HepG2 (cell line): ENCODE measurements around the gene MTMR1. TPM values are rescaled to one million over a fixed set of nuclear protein-coding genes. Genes with fewer than 3 reads are reported as not detected.

Experiments used
- ATAC-seq: fragments of 200-7000 bp; cut with Tn5 transposase; 3 replicates; pipeline ENCODE4 v1.9.1; 2020; ENCODE audit warnings: mild to moderate bottlenecking, moderate library complexity
- BruUV-seq: library from RNA; stranded (reverse); fragments of 400-500 nt; replicated peaks from 2 replicates; lab custom pipeline; 2021; lab: Mats Ljungman, UMichigan
- CTCF ChIA-PET: fragments of 300-600 bp; formaldehyde crosslinking; extraction: SDS; loops from one replicate; lab custom pipeline; 2021; ENCODE audit warnings: low total read pairs, inconsistent platforms, low intra/inter-chr PET ratio; lab: Yijun Ruan, JAX
- POLR2A ChIA-PET: fragments of 350-600 bp; sonication (Branson Sonifier 250); formaldehyde crosslinking; loops from one replicate; lab custom pipeline; 2020; ENCODE audit warnings: antibody characterized with exemption, inconsistent platforms; lab: Yijun Ruan, JAX
- DNase-seq: peaks from one replicate; pipeline ENCODE4 v3.0.0-alpha.2; 2015; ENCODE audit warnings: low spot score
- FAIRE-seq: peaks from 3 replicates; lab custom pipeline; 2011; peaks lifted over from hg19 to GRCh38; lab: Jason Lieb, UNC
- H2AFZ ChIP-seq: one replicate; pipeline ENCODE4 v1.6.1; 2011; ENCODE audit warnings: low read length, inconsistent platforms
- H3K27ac ChIP-seq: fragments of 300-600 bp; 3 replicates; pipeline ENCODE4 v1.8.0; 2011; ENCODE audit warnings: mixed run types, mild to moderate bottlenecking, mixed read lengths, low read length, inconsistent platforms; ENCODE audit not compliant: insufficient read depth; ENCODE audit errors: extremely low read length
- H3K27me3 ChIP-seq, 2 experiments: fragments of 200-600 bp in 1 of 2; 2 replicates in 1 of 2; 3 replicates in 1 of 2; pipeline versions ENCODE4 v1.6.0 to v1.8.0; 2011; ENCODE audit warnings: low read length in 2 of 2, mild to moderate bottlenecking in 2 of 2, moderate library complexity in 2 of 2, inconsistent platforms in 1 of 2; ENCODE audit not compliant: insufficient read depth in 2 of 2, control insufficient read depth in 1 of 2
- H3K36me3 ChIP-seq, 2 experiments: fragments of 200-600 bp in 1 of 2; replicated peaks in 1 of 2; 2 replicates in 1 of 2; 3 replicates in 1 of 2; pipeline versions ENCODE4 v1.5.1 to v1.8.0; 2011; ENCODE audit warnings: low read length in 2 of 2, inconsistent platforms in 1 of 2; ENCODE audit not compliant: insufficient read depth in 2 of 2, control insufficient read depth in 1 of 2
- H3K4me1 ChIP-seq: 2 replicates; pipeline ENCODE4 v1.5.1; 2012; ENCODE audit warnings: low read length, inconsistent platforms; ENCODE audit not compliant: insufficient read depth
- H3K4me2 ChIP-seq: 2 replicates; pipeline ENCODE4 v1.6.0; 2011; ENCODE audit warnings: low read depth, low read length, inconsistent platforms
- H3K4me3 ChIP-seq, 3 experiments: fragments of 200-600 bp in 1 of 3; sonication (generic), shearing (Covaris generic) in 1 of 3; replicated peaks in 1 of 3; 2 replicates each; pipeline ENCODE4 v1.5.1; 2011 to 2016; ENCODE audit warnings: low read length in 3 of 3, inconsistent platforms in 2 of 3, low read depth in 2 of 3, mild to moderate bottlenecking in 2 of 3, control low read depth in 1 of 3, mixed read lengths in 1 of 3; ENCODE audit not compliant: insufficient read depth in 1 of 3
- H3K79me2 ChIP-seq: one replicate; pipeline ENCODE4 v1.6.1; 2011; ENCODE audit warnings: low read length, inconsistent platforms; ENCODE audit not compliant: insufficient read depth
- H3K9ac ChIP-seq: 2 replicates; pipeline ENCODE4 v1.6.0; 2011; ENCODE audit warnings: mild to moderate bottlenecking, low read depth, low read length, inconsistent platforms; ENCODE audit not compliant: insufficient read depth
- H3K9me3 ChIP-seq: 2 replicates; pipeline ENCODE4 v1.5.1; 2012; ENCODE audit warnings: mild to moderate bottlenecking, low read length
- H4K20me1 ChIP-seq: 2 replicates; pipeline ENCODE4 v1.6.0; 2011; ENCODE audit warnings: inconsistent platforms, mild to moderate bottlenecking, low read length, moderate library complexity; ENCODE audit not compliant: insufficient read depth
- AKNA ChIP-seq: sonication (generic); formaldehyde crosslinking; IDR thresholded peaks from 2 replicates; pipeline ENCODE4 v1.4.0; 2020; ENCODE audit warnings: missing genetic modification reagents, borderline replicate concordance
- BRF2 ChIP-seq: sonication (generic); formaldehyde crosslinking; IDR thresholded peaks from 2 replicates; pipeline ENCODE4 v1.8.1; 2022; ENCODE audit warnings: mild to moderate bottlenecking, missing genetic modification reagents
- FOSL1 ChIP-seq: sonication (generic); formaldehyde crosslinking; IDR thresholded peaks from 2 replicates; pipeline ENCODE4 v1.9.0; 2021; ENCODE audit warnings: missing genetic modification reagents, borderline replicate concordance
- NKX3-1 ChIP-seq: sonication (generic); formaldehyde crosslinking; IDR thresholded peaks from 2 replicates; pipeline ENCODE4 v1.5.0; 2020; ENCODE audit warnings: missing genetic modification reagents
- REXO4 ChIP-seq: sonication (generic); formaldehyde crosslinking; IDR thresholded peaks from 2 replicates; pipeline ENCODE4 v1.8.0; 2022; ENCODE audit warnings: missing genetic modification reagents, mild to moderate bottlenecking, borderline replicate concordance
- TEF ChIP-seq: sonication (generic); formaldehyde crosslinking; IDR thresholded peaks from 2 replicates; pipeline ENCODE4 v1.5.0; 2020; ENCODE audit warnings: missing genetic modification reagents
- ZBTB25 ChIP-seq: IDR thresholded peaks from 2 replicates; pipeline ENCODE4 v1.6.1; 2018; ENCODE audit warnings: missing genetic modification reagents
- ZFP1 ChIP-seq: IDR thresholded peaks from 2 replicates; pipeline ENCODE4 v1.6.1; 2016
- ZNF678 ChIP-seq: sonication (generic); formaldehyde crosslinking; IDR thresholded peaks from 2 replicates; pipeline ENCODE4 v1.4.0; 2020; ENCODE audit warnings: mild to moderate bottlenecking, missing genetic modification reagents
- WGBS: methylation state at CpG from one replicate; pipeline ENCODE4 v1.1.6; 2017; ENCODE audit warnings: low lambda C conversion rate; 5-methylcytosine and 5-hydroxymethylcytosine counted together
- in situ Hi-C: cut with HindIII; loops from 2 replicates; pipeline ENCODE4 v1.10.0; 2017; ENCODE audit warnings: low pct_unique_long_range_greater_than_20kb; ENCODE audit not compliant: extremely low pct_ligation_motif_present
- intact Hi-C: fragments of 100-400 bp; cut with micrococcal nuclease; formaldehyde crosslinking; loops from one replicate; pipeline ENCODE4 v1.10.0; 2022; ENCODE audit not compliant: unreplicated experiment
- polyA plus RNA-seq, 8 experiments: library from polyadenylated mRNA; depleted of rRNA in 3 of 8; stranded (reverse) in 7 of 8; unstranded in 1 of 8; fragments of >200 nt; fragmentation: Illumina TruSeq in 4 of 8; extraction: Trizol in 4 of 8; gene quantifications; 2 replicates each; pipeline versions ENCODE4 v1.2.1 to v1.2.3, GENCODE V29; 2011 to 2016; ENCODE audit warnings: low read depth in 4 of 8, missing spikeins in 1 of 8, mixed read lengths in 1 of 8; ENCODE audit not compliant: insufficient read depth in 1 of 8
- total RNA-seq, 5 experiments: library from RNA; depleted of rRNA; stranded (reverse); fragments of >200 nt; fragmentation: Illumina TruSeq; extraction: Trizol; gene quantifications; 2 replicates each; pipeline ENCODE4 v1.2.3, GENCODE V29; 2016; ENCODE audit warnings: low read depth in 1 of 5
- TF ChIP-seq, protein P1 (sequence below): sonication (generic); formaldehyde crosslinking; IDR thresholded peaks from 2 replicates; pipeline ENCODE4 v1.4.0; 2020; ENCODE audit warnings: missing genetic modification reagents

MTMR1 gene
- total and polyA plus RNA-seq, 2 of the 13 experiments (the other 11 are each of a cell fraction or from before 2014, with no cell fraction given) = 8.9 to 11.1 TPM

DNA sequence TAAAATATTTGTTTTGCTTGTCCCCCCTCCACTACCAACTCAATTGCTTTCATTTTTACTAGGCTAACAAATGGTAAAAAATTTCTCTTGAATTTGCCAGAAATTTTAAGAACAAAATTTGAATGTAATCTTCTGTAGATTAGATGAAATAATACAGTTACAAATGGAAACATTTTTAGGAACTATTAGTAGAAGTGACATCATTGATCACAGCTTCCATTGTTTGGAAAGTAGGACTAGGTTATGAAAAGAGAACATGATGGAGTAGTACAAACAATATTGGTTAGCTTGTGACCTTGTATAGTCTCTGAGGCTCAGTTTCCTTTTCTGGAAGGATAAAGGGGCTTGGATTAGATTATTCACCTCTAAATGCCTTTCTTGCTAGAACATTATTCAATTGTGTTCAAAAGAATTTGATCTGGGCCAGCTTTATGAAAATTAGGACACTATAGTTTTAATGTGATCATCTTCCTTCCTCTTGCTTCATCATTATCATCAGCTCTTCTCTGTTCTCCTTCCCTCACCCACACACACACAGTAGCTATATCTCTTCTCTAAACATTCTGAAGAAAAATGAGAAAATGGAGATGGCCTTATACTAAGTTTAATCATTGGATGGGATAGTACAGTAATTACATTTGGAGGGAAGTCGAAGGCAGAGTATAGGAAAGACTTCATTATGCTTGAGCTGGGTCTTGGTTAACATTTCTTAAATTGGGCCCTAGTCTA lies 9.9 kb downstream of the MTMR1 start:
- ChIA-PET CTCF (no interaction called here), POLR2A (no interaction called here)
- Histone ChIP-seq H2AFZ (no peak overlapping the region), H3K9ac (no peak overlapping the region), H3K27ac (no peak overlapping the region), H3K36me3 (no peaks in the 10 kb centered on the region; a peak in 1 of 5 replicates)
- no TSS peak for BruUV-seq
- TF ChIP-seq TEF = no peak
- TF ChIP-seq BRF2 (CRISPR knock-in tag) = no peak
- no peak for TF ChIP-seq NKX3-1
- TF ChIP-seq ZBTB25 (CRISPR knock-in tag) = no peak
- TF ChIP-seq REXO4 = no peak
- TF ChIP-seq ZFP1 (CRISPR knock-in tag) = no peak
- TF ChIP-seq AKNA (CRISPR knock-in tag) = no peak
- no peak for TF ChIP-seq FOSL1 (CRISPR knock-in tag)
- no peak for TF ChIP-seq ZNF678 (CRISPR knock-in tag)
- TF ChIP-seq, protein P1, sequence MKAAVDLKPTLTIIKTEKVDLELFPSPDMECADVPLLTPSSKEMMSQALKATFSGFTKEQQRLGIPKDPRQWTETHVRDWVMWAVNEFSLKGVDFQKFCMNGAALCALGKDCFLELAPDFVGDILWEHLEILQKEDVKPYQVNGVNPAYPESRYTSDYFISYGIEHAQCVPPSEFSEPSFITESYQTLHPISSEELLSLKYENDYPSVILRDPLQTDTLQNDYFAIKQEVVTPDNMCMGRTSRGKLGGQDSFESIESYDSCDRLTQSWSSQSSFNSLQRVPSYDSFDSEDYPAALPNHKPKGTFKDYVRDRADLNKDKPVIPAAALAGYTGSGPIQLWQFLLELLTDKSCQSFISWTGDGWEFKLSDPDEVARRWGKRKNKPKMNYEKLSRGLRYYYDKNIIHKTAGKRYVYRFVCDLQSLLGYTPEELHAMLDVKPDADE (CRISPR knock-in tag) = no peak
- TF ChIP-seq, all 625 proteins: peak for 0
- ATAC-seq (no peak), DNase-seq (no peak), FAIRE-seq (no peak)
- H3K9me3 ChIP-seq = no peaks in the 10 kb centered on the region
- H4K20me1 ChIP-seq = no peaks in the 10 kb centered on the region
- H3K4me1 ChIP-seq = no peaks in the 10 kb centered on the region
- H3K4me2 ChIP-seq = no peak overlapping the region
- intact Hi-C loops (no loop called here), in situ Hi-C loops (no loop called here)
- no peaks in the 10 kb centered on the region for H3K79me2 ChIP-seq
- no peaks in the 10 kb centered on the region for H3K27me3 ChIP-seq
- WGBS = 95% methylated on average over 1 of the region's 1 CpG
- no peak overlapping the region for H3K4me3 ChIP-seq
